Measurements from ENCODE around the gene IL10RB. TPM values are rescaled to one million over a fixed set of nuclear protein-coding genes. Genes with fewer than 3 reads are reported as not detected.
"Not testable (repeated sequence)": the region's sequence is repeated elsewhere in the genome, so short reads cannot be mapped to it uniquely, and the experiment has no call there.

The IL10RB gene
- total RNA-seq, 2 experiments from 2014 or later, result 37.1 to 44.2 TPM

GRCh38 chr21:33232291-33233034 lies 33.7 kb upstream of the IL10RB start:
- H3K9me3 Mint-ChIP-seq (ENCODE audit: insufficient read depth), result no peaks in the 10 kb centered on the region

DNA sequence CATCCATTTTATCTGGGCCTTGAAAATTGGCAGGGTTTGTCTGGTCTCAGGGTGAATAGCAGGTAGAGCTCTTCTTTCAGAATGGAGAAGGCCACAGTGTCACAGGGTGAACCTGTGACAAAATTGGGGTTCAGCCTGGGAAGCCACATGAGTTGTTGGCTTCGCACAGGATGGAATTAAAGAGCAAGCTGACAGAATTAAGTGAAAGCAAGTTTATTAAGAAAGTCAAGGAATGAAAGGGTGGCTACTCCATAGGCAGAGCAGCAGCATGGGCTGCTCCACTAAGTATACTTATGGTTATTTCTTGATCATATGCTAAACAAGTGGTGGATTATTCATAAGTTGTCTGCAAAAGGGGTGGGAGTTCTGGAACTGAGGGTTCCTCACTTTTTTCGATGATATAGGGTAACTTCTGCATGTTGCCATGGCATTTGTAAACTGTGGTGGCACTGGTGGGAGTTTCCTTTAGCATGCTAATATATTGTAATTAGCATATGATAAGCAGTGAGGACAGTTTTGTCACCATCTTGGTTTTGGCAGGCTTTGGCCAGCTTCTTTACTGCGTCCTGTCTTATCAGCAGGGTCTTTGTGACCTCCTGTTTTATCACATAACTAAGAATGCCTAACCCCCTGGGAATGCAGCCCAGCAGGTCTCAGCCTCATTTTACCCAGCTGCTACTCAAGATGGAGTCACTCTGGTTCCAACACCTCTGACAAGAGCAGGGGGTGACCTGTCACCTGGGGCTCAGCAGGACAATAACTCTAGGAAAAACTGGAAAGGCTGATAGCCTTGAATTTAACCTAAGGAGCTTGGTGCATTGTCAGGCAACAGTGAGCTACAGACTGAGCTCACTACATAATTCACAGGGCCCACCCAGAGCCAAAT lies 31.3 kb upstream of the IL10RB start:
- Mint-ChIP-seq H3K4me1 (ENCODE audit: low read depth) (peaks cover 66% of the 10 kb centered on the region), H3K4me3 (no peak overlapping the region), H3K27ac (peak overlapping the region; percentile 68), H3K27me3 (ENCODE audit: low read depth) (no peaks in the 10 kb centered on the region), H3K9me3 (ENCODE audit: insufficient read depth) (no peaks in the 10 kb centered on the region), H3K36me3 (ENCODE audit: low read depth) (peaks cover 66% of the 10 kb centered on the region)
- POLR2A ChIA-PET, result interaction anchor here (0.6 kb wide), 1 partner anchor 24 kb away, joined by 3 read pairs; no protein-coding TSS in a partner anchor
- CTCF ChIA-PET, result interaction anchor here (2.0 to 3.1 kb wide), 2 partner anchors 38 to 126 kb away, joined by 9 to 11 read pairs; no protein-coding TSS in a partner anchor
- ATAC-seq, result no peak
- DNase-seq, result peak; percentile 18

More at GRCh38 chr21:33232291-33233034, 33.7 kb upstream of the IL10RB start:
- ATAC-seq, result no peak
- Mint-ChIP-seq H3K27ac (peak overlapping the region; percentile 78), H3K4me3 (peak overlapping the region; percentile 79), H3K36me3 (ENCODE audit: low read depth) (peaks cover 51% of the 10 kb centered on the region), H3K4me1 (ENCODE audit: low read depth) (peaks cover 54% of the 10 kb centered on the region), H3K27me3 (ENCODE audit: low read depth) (no peaks in the 10 kb centered on the region)
- CTCF ChIA-PET, result interaction anchor here (1.4 to 3.1 kb wide), 5 partner anchors 8 to 129 kb away, joined by 3 to 11 read pairs (median 7); no protein-coding TSS in a partner anchor
- POLR2A ChIA-PET, result interaction anchor here (1.0 to 1.2 kb wide), 2 partner anchors 10 to 28 kb away, joined by 3 read pairs; no protein-coding TSS in a partner anchor
- no peak for DNase-seq

GRCh38 chr21:33236013-33236686 lies 30.0 kb upstream of the IL10RB start:
- POLR2A ChIA-PET, result interaction anchor here (1.1 kb wide), 1 partner anchor 24 kb away, joined by 3 read pairs; no protein-coding TSS in a partner anchor
- Mint-ChIP-seq H3K27ac (peak overlapping the region; percentile 40), H3K27me3 (ENCODE audit: low read depth) (no peaks in the 10 kb centered on the region), H3K4me1 (ENCODE audit: low read depth) (peaks cover 75% of the 10 kb centered on the region), H3K4me3 (no peak overlapping the region), H3K36me3 (ENCODE audit: low read depth) (peaks cover 65% of the 10 kb centered on the region), H3K9me3 (ENCODE audit: insufficient read depth) (no peaks in the 10 kb centered on the region)
- ATAC-seq, result no peak
- DNase-seq, result peak; percentile 18
- CTCF ChIA-PET, result interaction anchor here (2.9 kb wide), 1 partner anchor 31 kb away, joined by 9 read pairs; no protein-coding TSS in a partner anchor

DNA sequence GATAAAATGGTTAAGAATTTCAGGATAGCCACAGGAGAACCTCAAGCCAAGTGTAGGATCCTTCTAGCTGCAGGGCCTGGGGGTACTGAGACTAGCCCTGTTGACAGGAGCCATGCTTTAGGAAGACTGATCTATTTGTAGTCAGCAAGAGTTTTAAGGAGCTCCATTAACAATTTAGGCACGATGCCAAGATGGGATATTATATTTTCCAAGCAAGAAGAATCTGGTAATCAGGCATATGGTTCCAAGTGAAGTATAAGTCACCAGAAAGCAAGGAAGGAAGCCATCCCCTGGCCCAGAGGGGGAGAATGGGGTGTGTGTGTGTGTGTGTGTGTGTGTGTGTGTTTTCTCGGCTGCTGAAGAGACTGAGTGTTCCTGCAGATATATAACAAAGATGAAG lies 29.4 kb upstream of the IL10RB start:
- ATAC-seq, result no peak
- Mint-ChIP-seq H3K4me1 (ENCODE audit: low read depth) (peaks cover 79% of the 10 kb centered on the region), H3K27ac (peak overlapping the region; percentile 40), H3K4me3 (no peak overlapping the region), H3K9me3 (ENCODE audit: insufficient read depth) (no peaks in the 10 kb centered on the region), H3K27me3 (ENCODE audit: low read depth) (no peaks in the 10 kb centered on the region), H3K36me3 (ENCODE audit: low read depth) (peaks cover 62% of the 10 kb centered on the region)
- ChIA-PET CTCF (interaction anchor here (0.6 to 2.9 kb wide), 3 partner anchors 32 to 124 kb away, joined by 3 to 9 read pairs (median 3); no protein-coding TSS in a partner anchor), POLR2A (interaction anchor here (0.6 to 1.1 kb wide), 2 partner anchors 25 to 125 kb away, joined by 3 to 4 read pairs; no protein-coding TSS in a partner anchor)
- DNase-seq, result no peak

GRCh38 chr21:33237486-33237885 lies 28.7 kb upstream of the IL10RB start:
- POLR2A ChIA-PET, result interaction anchor here (0.6 to 2.4 kb wide), 4 partner anchors 28 to 144 kb away, joined by 4 to 13 read pairs (median 4); partner anchors contain the start of gene IL10RB
- Mint-ChIP-seq H3K27me3 (ENCODE audit: low read depth) (no peaks in the 10 kb centered on the region), H3K4me1 (ENCODE audit: low read depth) (peaks cover 79% of the 10 kb centered on the region), H3K9me3 (ENCODE audit: insufficient read depth) (no peaks in the 10 kb centered on the region), H3K27ac (peak overlapping the region; percentile 87), H3K36me3 (ENCODE audit: low read depth) (peaks cover 63% of the 10 kb centered on the region), H3K4me3 (no peak overlapping the region)
- CTCF ChIA-PET, result interaction anchor here (0.8 to 2.9 kb wide), 7 partner anchors 11 to 124 kb away, joined by 3 to 10 read pairs (median 7); partner anchors contain the start of gene IFNAR1
- DNase-seq (no peak), ATAC-seq (no peak)

GRCh38 chr21:33238146-33238545 lies 28.0 kb upstream of the IL10RB start:
- DNase-seq, result no peak
- CTCF ChIA-PET, result interaction anchor here (0.8 to 2.9 kb wide), 7 partner anchors 11 to 87 kb away, joined by 3 to 10 read pairs (median 7); partner anchors contain the start of gene IFNAR1
- H3K4me3 Mint-ChIP-seq, result peak overlapping the region; percentile 56
- H3K27ac Mint-ChIP-seq, result peak overlapping the region; percentile 87
- ATAC-seq, result peak; percentile 51
- POLR2A ChIA-PET, result interaction anchor here (0.6 to 2.4 kb wide), 7 partner anchors 8 to 143 kb away, joined by 3 to 13 read pairs (median 4); partner anchors contain the start of genes IFNAR2 and IL10RB
- H3K27me3 Mint-ChIP-seq (ENCODE audit: low read depth), result no peaks in the 10 kb centered on the region
- no peaks in the 10 kb centered on the region for H3K9me3 Mint-ChIP-seq (ENCODE audit: insufficient read depth)
- H3K36me3 Mint-ChIP-seq (ENCODE audit: low read depth), result peaks cover 58% of the 10 kb centered on the region
- H3K4me1 Mint-ChIP-seq (ENCODE audit: low read depth), result peaks cover 74% of the 10 kb centered on the region

DNA sequence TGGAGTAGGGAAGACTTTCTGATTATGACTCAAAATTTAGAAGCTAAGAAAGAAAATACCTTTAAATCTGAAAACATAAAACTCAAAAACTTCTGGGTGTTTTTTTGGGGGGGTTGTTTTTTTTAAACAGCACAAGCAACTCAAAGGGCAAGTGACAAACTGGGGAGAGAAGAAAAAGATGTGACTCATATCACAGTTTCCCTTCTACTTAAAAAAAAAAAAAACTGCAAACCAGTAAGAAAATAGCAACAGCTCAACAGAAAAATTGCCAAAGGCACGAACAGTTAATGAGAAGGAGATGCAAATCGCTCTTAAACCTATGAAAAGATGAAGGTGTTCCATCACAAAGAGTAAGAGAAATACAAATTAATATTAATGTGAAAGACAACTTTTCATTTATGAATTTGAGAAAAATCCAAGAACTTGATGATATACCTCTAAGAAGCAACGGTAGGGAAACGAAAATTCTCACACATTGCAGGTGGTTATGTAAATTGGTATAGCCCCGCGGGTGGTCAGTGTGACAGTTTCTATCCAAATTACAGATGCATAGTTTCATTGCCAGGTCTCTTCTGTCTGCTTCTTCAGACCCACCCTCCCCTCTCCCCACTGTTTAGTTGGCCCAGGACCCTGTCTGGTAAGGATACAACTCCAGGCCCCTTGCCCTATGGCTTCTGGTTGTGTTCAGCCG lies 27.5 kb upstream of the IL10RB start:
- CTCF ChIA-PET, result interaction anchor here (0.8 to 2.9 kb wide), 7 partner anchors 12 to 86 kb away, joined by 3 to 10 read pairs (median 7); partner anchors contain the start of gene IFNAR1
- Mint-ChIP-seq H3K4me3 (peak overlapping the region; percentile 56), H3K36me3 (ENCODE audit: low read depth) (peaks cover 60% of the 10 kb centered on the region), H3K4me1 (ENCODE audit: low read depth) (peaks cover 74% of the 10 kb centered on the region), H3K27ac (peak overlapping the region; percentile 87), H3K27me3 (ENCODE audit: low read depth) (no peaks in the 10 kb centered on the region), H3K9me3 (ENCODE audit: insufficient read depth) (no peaks in the 10 kb centered on the region)
- peak; percentile 23 for DNase-seq
- peak; percentile 54 for ATAC-seq
- POLR2A ChIA-PET, result interaction anchor here (0.6 to 2.4 kb wide), 7 partner anchors 9 to 142 kb away, joined by 3 to 13 read pairs (median 4); partner anchors contain the start of genes IFNAR2 and IL10RB

DNA sequence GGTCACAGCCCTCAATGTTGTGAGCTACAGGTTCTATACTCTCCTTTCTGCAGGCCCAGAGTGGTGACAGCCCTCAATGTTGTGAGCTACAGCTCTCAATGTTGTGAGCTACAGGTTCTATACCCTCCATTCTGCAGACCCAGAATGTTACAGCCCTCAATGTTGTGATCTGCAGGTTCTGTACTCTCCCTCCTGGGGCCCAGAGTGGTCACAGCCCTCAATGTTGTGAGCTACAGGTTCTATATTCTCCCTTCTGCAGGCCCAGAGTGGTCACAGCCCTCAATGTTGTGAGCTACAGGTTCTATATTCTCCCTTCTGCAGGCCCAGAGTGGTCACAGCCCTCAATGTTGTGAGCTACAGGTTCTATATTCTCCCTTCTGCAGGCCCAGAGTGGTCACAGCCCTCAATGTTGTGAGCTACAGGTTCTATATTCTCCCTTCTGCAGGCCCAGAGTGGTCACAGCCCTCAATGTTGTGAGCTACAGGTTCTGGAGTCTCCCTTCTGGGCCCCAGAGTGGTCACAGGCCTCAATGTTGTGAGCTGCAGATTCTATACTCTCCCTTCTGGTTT lies 26.5 kb upstream of the IL10RB start:
- peaks cover 62% of the 10 kb centered on the region for H3K36me3 Mint-ChIP-seq (ENCODE audit: low read depth)
- not testable (repeated sequence) for H3K9me3 Mint-ChIP-seq (ENCODE audit: insufficient read depth); H3K27me3 Mint-ChIP-seq (ENCODE audit: low read depth); ATAC-seq; DNase-seq
- peaks cover 76% of the 10 kb centered on the region for H3K4me1 Mint-ChIP-seq (ENCODE audit: low read depth)
- ChIA-PET POLR2A (interaction anchor here (1.0 to 2.4 kb wide), 3 partner anchors 10 to 141 kb away, joined by 3 to 13 read pairs (median 8); partner anchors contain the start of genes IFNAR2 and IL10RB), CTCF (interaction anchor here (0.8 to 2.8 kb wide), 4 partner anchors 15 to 86 kb away, joined by 3 to 14 read pairs (median 6); partner anchors contain the start of gene IFNAR1)
- peak overlapping the region; percentile 9 for H3K4me3 Mint-ChIP-seq
- H3K27ac Mint-ChIP-seq, result peak overlapping the region; percentile 67

DNA sequence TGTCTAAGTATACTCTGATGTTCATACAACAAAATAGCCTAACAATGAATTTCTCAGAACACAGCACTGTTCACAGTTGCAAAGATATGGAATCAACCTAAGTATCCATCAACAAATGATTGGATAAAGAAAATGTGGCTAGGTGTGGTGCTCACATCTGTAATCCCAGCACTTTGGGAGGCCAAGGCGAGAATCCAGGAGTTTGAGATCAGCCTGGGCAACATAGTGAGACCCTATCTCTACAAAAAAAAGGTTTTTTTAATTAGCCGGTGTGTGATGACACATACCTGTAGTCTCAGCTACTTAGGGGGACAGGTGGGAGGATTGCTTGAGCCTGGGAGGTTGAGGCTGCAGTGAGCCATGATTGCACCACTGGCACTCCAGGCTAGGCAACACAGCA lies 25.8 kb upstream of the IL10RB start:
- Mint-ChIP-seq H3K27me3 (ENCODE audit: low read depth) (no peaks in the 10 kb centered on the region), H3K4me3 (no peak overlapping the region), H3K4me1 (ENCODE audit: low read depth) (peaks cover 80% of the 10 kb centered on the region), H3K27ac (no peak overlapping the region), H3K9me3 (ENCODE audit: insufficient read depth) (no peaks in the 10 kb centered on the region), H3K36me3 (ENCODE audit: low read depth) (peaks cover 63% of the 10 kb centered on the region)
- DNase-seq (no peak), ATAC-seq (no peak)
- POLR2A ChIA-PET, result interaction anchor here (1.0 kb wide), 1 partner anchor 140 kb away, joined by 3 read pairs; no protein-coding TSS in a partner anchor
- CTCF ChIA-PET, result interaction anchor here (0.9 to 2.8 kb wide), 4 partner anchors 9 to 121 kb away, joined by 3 to 14 read pairs (median 6); no protein-coding TSS in a partner anchor

DNA sequence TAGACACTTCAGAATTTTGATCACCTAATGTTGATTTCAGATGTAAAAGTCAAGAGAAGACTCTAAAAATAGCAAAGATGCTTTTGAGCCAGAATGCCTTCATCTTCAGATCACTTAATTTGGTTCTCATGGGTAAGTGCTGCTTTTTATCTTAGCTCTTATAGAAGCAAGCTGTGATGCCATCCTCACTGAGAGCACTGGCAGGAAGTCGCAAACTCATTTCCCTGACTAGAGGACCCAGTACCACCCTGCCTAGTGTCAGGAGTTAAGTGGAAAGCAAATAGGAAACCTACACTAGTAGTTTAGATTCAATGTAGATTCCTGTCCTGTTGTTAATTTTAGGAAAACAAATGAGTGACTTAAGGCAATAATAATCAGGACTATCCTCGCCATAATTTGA lies 24.3 kb upstream of the IL10RB start:
- no peaks in the 10 kb centered on the region for H3K27me3 Mint-ChIP-seq (ENCODE audit: low read depth)
- H3K36me3 Mint-ChIP-seq (ENCODE audit: low read depth), result peaks cover 69% of the 10 kb centered on the region
- H3K4me1 Mint-ChIP-seq (ENCODE audit: low read depth), result peaks cover 86% of the 10 kb centered on the region
- no peak overlapping the region for H3K4me3 Mint-ChIP-seq
- DNase-seq (peak; percentile 36), ATAC-seq (no peak)
- H3K27ac Mint-ChIP-seq, result peak overlapping the region; percentile 58
- POLR2A ChIA-PET, result interaction anchor here (1.6 kb wide), 1 partner anchor 13 kb away, joined by 6 read pairs; no protein-coding TSS in a partner anchor
- CTCF ChIA-PET, result interaction anchor here (1.8 to 2.8 kb wide), 2 partner anchors 45 to 119 kb away, joined by 6 to 14 read pairs; no protein-coding TSS in a partner anchor
- H3K9me3 Mint-ChIP-seq (ENCODE audit: insufficient read depth), result no peaks in the 10 kb centered on the region
